ENCODE data around the gene CD38.

GRCh38 chr4:15837591-15837990, 59.5 kb downstream of the CD38 start:
- TF ChIP-seq CTCF (tag by site-specific recombination; IDR thresholded peaks at IDR 0.05): no peak
- no peak for TF ChIP-seq ZBTB7A (tag by site-specific recombination; IDR thresholded peaks at IDR 0.05; ENCODE audit: low read depth)
- TF ChIP-seq REST (tag by site-specific recombination; IDR thresholded peaks at IDR 0.05): no peak
- TF ChIP-seq GFI1B (tag by site-specific recombination; IDR thresholded peaks at IDR 0.05): no peak
- TF ChIP-seq ZNF768 (tag by site-specific recombination; IDR thresholded peaks at IDR 0.05): no peak
- TF ChIP-seq ZNF423 (tag by site-specific recombination; IDR thresholded peaks at IDR 0.05): no peak
- TF ChIP-seq EGR2 (tag by site-specific recombination; IDR thresholded peaks at IDR 0.05; ENCODE audit: low read depth): no peak
- TF ChIP-seq, protein P1, sequence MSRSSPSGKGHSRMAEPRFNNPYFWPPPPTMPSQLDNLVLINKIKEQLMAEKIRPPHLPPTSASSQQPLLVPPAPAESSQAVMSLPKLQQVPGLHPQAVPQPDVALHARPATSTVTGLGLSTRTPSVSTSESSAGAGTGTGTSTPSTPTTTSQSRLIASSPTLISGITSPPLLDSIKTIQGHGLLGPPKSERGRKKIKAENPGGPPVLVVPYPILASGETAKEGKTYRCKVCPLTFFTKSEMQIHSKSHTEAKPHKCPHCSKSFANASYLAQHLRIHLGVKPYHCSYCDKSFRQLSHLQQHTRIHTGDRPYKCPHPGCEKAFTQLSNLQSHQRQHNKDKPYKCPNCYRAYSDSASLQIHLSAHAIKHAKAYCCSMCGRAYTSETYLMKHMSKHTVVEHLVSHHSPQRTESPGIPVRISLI (tag by site-specific recombination; IDR thresholded peaks at IDR 0.05): no peak
- no peak for TF ChIP-seq ZNF23 (tag by site-specific recombination; IDR thresholded peaks at IDR 0.05; ENCODE audit: borderline replicate concordance)
- no peak for TF ChIP-seq ZNF747 (tag by site-specific recombination; IDR thresholded peaks at IDR 0.05)

Measured in HEK293 (cell line).